OCI-LY3 (cell line): ENCODE results near the gene SERINC2.
"Not testable (repeated sequence)": the region's sequence is repeated elsewhere in the genome, so short reads cannot be mapped to it uniquely, and the experiment has no call there.

ENCODE experiments used
- EZH2phosphoT487 ChIP-seq: fragments of 200-600 bp; shearing (Covaris generic); IDR thresholded peaks from 2 replicates; pipeline ENCODE4 v1.6.1; 2018; ENCODE audit warnings: antibody characterized with exemption, mixed run types, low read depth
- TF ChIP-seq, protein P1 (sequence below): fragments of 200-600, 300-600 bp; sonication (generic); IDR thresholded peaks from 2 replicates; pipeline ENCODE4 v1.5.1; 2014; ENCODE audit warnings: antibody characterized with exemption, low read length, low read depth

DNA sequence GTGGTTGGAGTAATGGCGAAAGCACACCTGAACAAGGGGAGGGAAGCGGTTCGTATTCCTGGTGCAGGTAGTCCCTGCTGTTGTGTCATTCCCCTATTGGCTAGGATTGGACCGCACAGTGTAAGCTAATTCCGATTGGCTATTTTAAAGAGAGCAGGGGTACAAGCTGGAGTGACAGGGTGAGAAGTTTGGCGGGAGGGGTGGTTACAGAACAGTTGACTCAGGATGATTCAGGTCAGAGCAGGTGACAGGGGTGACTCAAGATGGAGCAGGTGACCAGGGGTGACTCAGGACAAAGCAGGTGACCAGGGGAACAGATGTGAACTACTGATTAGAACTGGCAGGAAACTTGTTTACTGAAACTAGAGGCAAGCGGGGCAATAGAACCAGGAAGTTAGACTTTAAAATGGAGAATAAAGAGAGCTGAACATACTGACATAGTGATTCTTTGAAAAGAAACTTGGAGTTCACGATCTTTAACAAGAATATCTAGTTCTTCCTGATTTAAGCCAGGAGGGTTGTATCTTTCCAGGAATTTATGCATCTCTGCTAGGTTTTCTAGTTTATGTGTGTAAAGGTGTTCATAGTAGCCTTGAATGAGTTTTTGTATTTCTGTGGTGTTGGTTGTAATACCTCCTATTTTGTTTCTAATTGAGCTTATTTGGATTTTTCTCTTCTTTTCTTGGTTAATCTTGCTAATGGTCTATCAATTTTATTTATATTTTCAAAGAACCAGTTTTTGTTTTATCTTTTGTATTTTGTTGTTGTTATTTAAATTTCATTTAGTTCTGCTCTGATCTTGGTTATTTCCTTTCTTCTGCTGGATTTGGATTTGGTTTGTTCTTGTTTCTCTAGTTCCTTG lies 58.7 kb downstream of the SERINC2 start:
- TF ChIP-seq, protein P1, sequence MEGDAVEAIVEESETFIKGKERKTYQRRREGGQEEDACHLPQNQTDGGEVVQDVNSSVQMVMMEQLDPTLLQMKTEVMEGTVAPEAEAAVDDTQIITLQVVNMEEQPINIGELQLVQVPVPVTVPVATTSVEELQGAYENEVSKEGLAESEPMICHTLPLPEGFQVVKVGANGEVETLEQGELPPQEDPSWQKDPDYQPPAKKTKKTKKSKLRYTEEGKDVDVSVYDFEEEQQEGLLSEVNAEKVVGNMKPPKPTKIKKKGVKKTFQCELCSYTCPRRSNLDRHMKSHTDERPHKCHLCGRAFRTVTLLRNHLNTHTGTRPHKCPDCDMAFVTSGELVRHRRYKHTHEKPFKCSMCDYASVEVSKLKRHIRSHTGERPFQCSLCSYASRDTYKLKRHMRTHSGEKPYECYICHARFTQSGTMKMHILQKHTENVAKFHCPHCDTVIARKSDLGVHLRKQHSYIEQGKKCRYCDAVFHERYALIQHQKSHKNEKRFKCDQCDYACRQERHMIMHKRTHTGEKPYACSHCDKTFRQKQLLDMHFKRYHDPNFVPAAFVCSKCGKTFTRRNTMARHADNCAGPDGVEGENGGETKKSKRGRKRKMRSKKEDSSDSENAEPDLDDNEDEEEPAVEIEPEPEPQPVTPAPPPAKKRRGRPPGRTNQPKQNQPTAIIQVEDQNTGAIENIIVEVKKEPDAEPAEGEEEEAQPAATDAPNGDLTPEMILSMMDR, result not testable (repeated sequence)
- not testable (repeated sequence) for TF ChIP-seq EZH2phosphoT487
